ENCODE measurements around the gene GLMP.

GLMP gene

GRCh38 chr1:156262461-156263287, 32.8 kb downstream of the GLMP start:
- H3K9me3 ChIP-seq (ENCODE audit: control insufficient read depth, low read length): no peaks in the 10 kb centered on the region
- no peaks in the 10 kb centered on the region for H3K4me1 ChIP-seq (ENCODE audit: control insufficient read depth, insufficient read depth, low read length)
- H3K36me3 ChIP-seq (ENCODE audit: control insufficient read depth, insufficient read depth, low read length): peaks cover 56% of the 10 kb centered on the region
- no peak overlapping the region for H3K4me3 ChIP-seq (ENCODE audit: low read length)
- no peaks in the 10 kb centered on the region for H3K27me3 ChIP-seq (ENCODE audit: control insufficient read depth, insufficient read depth, low read length)
- no peak overlapping the region for H3K9ac ChIP-seq (ENCODE audit: low read length)

- no peaks in the 10 kb centered on the region for H3K9me3 ChIP-seq (ENCODE audit: control insufficient read depth, low read length)
- no peak overlapping the region for H3K4me3 ChIP-seq (ENCODE audit: low read length)
- no peak overlapping the region for H3K9ac ChIP-seq (ENCODE audit: low read length)
- H3K27me3 ChIP-seq (ENCODE audit: control insufficient read depth, insufficient read depth, low read length): no peaks in the 10 kb centered on the region
- peaks cover 43% of the 10 kb centered on the region for H3K36me3 ChIP-seq (ENCODE audit: control insufficient read depth, insufficient read depth, low read length)
- H3K4me1 ChIP-seq (ENCODE audit: control insufficient read depth, insufficient read depth, low read length): no peaks in the 10 kb centered on the region
Observed at GRCh38 chr1:156260896-156261295, 34.6 kb downstream of the GLMP start.

- Histone ChIP-seq H3K4me3 (ENCODE audit: low read length) (no peak overlapping the region), H3K27me3 (ENCODE audit: control insufficient read depth, insufficient read depth, low read length) (no peaks in the 10 kb centered on the region), H3K9me3 (ENCODE audit: control insufficient read depth, low read length) (no peaks in the 10 kb centered on the region), H3K36me3 (ENCODE audit: control insufficient read depth, insufficient read depth, low read length) (peaks cover 40% of the 10 kb centered on the region), H3K9ac (ENCODE audit: low read length) (no peak overlapping the region), H3K4me1 (ENCODE audit: control insufficient read depth, insufficient read depth, low read length) (no peaks in the 10 kb centered on the region)
Observed at GRCh38 chr1:156259805-156260204, 35.7 kb downstream of the GLMP start.

- Histone ChIP-seq H3K4me3 (ENCODE audit: low read length) (no peak overlapping the region), H3K9me3 (ENCODE audit: control insufficient read depth, low read length) (no peaks in the 10 kb centered on the region), H3K36me3 (ENCODE audit: control insufficient read depth, insufficient read depth, low read length) (peaks cover 46% of the 10 kb centered on the region), H3K9ac (ENCODE audit: low read length) (no peak overlapping the region), H3K4me1 (ENCODE audit: control insufficient read depth, insufficient read depth, low read length) (no peaks in the 10 kb centered on the region), H3K27me3 (ENCODE audit: control insufficient read depth, insufficient read depth, low read length) (no peaks in the 10 kb centered on the region)
Observed at GRCh38 chr1:156258859-156259258, 36.6 kb downstream of the GLMP start.

GRCh38 chr1:156257711-156258110, 37.8 kb downstream of the GLMP start:
- no peaks in the 10 kb centered on the region for H3K9me3 ChIP-seq (ENCODE audit: control insufficient read depth, low read length)
- no peaks in the 10 kb centered on the region for H3K27me3 ChIP-seq (ENCODE audit: control insufficient read depth, insufficient read depth, low read length)
- peaks cover 39% of the 10 kb centered on the region for H3K36me3 ChIP-seq (ENCODE audit: control insufficient read depth, insufficient read depth, low read length)
- H3K4me3 ChIP-seq (ENCODE audit: low read length): no peak overlapping the region
- no peaks in the 10 kb centered on the region for H3K4me1 ChIP-seq (ENCODE audit: control insufficient read depth, insufficient read depth, low read length)
- H3K9ac ChIP-seq (ENCODE audit: low read length): no peak overlapping the region

- Histone ChIP-seq H3K9me3 (ENCODE audit: control insufficient read depth, low read length) (no peaks in the 10 kb centered on the region), H3K9ac (ENCODE audit: low read length) (no peak overlapping the region), H3K4me3 (ENCODE audit: low read length) (no peak overlapping the region), H3K4me1 (ENCODE audit: control insufficient read depth, insufficient read depth, low read length) (no peaks in the 10 kb centered on the region), H3K36me3 (ENCODE audit: control insufficient read depth, insufficient read depth, low read length) (peaks cover 34% of the 10 kb centered on the region), H3K27me3 (ENCODE audit: control insufficient read depth, insufficient read depth, low read length) (no peaks in the 10 kb centered on the region)
Observed at GRCh38 chr1:156253634-156254033, 41.8 kb downstream of the GLMP start.

GRCh38 chr1:156251527-156251926, 44.0 kb downstream of the GLMP start:
- H3K4me3 ChIP-seq (ENCODE audit: low read length): no peak overlapping the region
- no peak overlapping the region for H3K9ac ChIP-seq (ENCODE audit: low read length)
- H3K4me1 ChIP-seq (ENCODE audit: control insufficient read depth, insufficient read depth, low read length): peaks cover 16% of the 10 kb centered on the region
- H3K27me3 ChIP-seq (ENCODE audit: control insufficient read depth, insufficient read depth, low read length): peaks cover 9% of the 10 kb centered on the region
- peaks cover 33% of the 10 kb centered on the region for H3K36me3 ChIP-seq (ENCODE audit: control insufficient read depth, insufficient read depth, low read length)
- no peaks in the 10 kb centered on the region for H3K9me3 ChIP-seq (ENCODE audit: control insufficient read depth, low read length)

GRCh38 chr1:156249593-156249992, 45.9 kb downstream of the GLMP start:
- Histone ChIP-seq H3K36me3 (ENCODE audit: control insufficient read depth, insufficient read depth, low read length) (peaks cover 33% of the 10 kb centered on the region), H3K9ac (ENCODE audit: low read length) (no peak overlapping the region), H3K4me1 (ENCODE audit: control insufficient read depth, insufficient read depth, low read length) (peaks cover 32% of the 10 kb centered on the region), H3K9me3 (ENCODE audit: control insufficient read depth, low read length) (no peaks in the 10 kb centered on the region), H3K27me3 (ENCODE audit: control insufficient read depth, insufficient read depth, low read length) (peaks cover 26% of the 10 kb centered on the region), H3K4me3 (ENCODE audit: low read length) (no peak overlapping the region)

GRCh38 chr1:156248323-156248683, 47.2 kb downstream of the GLMP start:
- no peak overlapping the region for H3K9ac ChIP-seq (ENCODE audit: low read length)
- peaks cover 27% of the 10 kb centered on the region for H3K27me3 ChIP-seq (ENCODE audit: control insufficient read depth, insufficient read depth, low read length)
- H3K9me3 ChIP-seq (ENCODE audit: control insufficient read depth, low read length): no peaks in the 10 kb centered on the region
- H3K4me1 ChIP-seq (ENCODE audit: control insufficient read depth, insufficient read depth, low read length): peaks cover 32% of the 10 kb centered on the region
- peaks cover 24% of the 10 kb centered on the region for H3K36me3 ChIP-seq (ENCODE audit: control insufficient read depth, insufficient read depth, low read length)
- no peak overlapping the region for H3K4me3 ChIP-seq (ENCODE audit: low read length)

GRCh38 chr1:156247460-156248322, 47.8 kb downstream of the GLMP start, which contains the start of gene PAQR6:
Gene PAQR6, minus strand, starts transcription at chr1:156248056. Its CDS starts 1,325 bp downstream, at chr1:156246731.
- Histone ChIP-seq H3K27me3 (ENCODE audit: control insufficient read depth, insufficient read depth, low read length) (peaks cover 27% of the 10 kb centered on the region), H3K36me3 (ENCODE audit: control insufficient read depth, insufficient read depth, low read length) (peaks cover 24% of the 10 kb centered on the region), H3K4me1 (ENCODE audit: control insufficient read depth, insufficient read depth, low read length) (peaks cover 32% of the 10 kb centered on the region), H3K9me3 (ENCODE audit: control insufficient read depth, low read length) (no peaks in the 10 kb centered on the region), H3K9ac (ENCODE audit: low read length) (no peak within 1 kb of the TSS), H3K4me3 (ENCODE audit: low read length) (no peak within 1 kb of the TSS)

GRCh38 chr1:156246781-156247459, 48.6 kb downstream of the GLMP start:
- Histone ChIP-seq H3K9ac (ENCODE audit: low read length) (no peak overlapping the region), H3K4me1 (ENCODE audit: control insufficient read depth, insufficient read depth, low read length) (peaks cover 32% of the 10 kb centered on the region), H3K27me3 (ENCODE audit: control insufficient read depth, insufficient read depth, low read length) (peaks cover 27% of the 10 kb centered on the region), H3K9me3 (ENCODE audit: control insufficient read depth, low read length) (no peaks in the 10 kb centered on the region), H3K4me3 (ENCODE audit: low read length) (no peak overlapping the region), H3K36me3 (ENCODE audit: control insufficient read depth, insufficient read depth, low read length) (peaks cover 17% of the 10 kb centered on the region)
